ENCODE measurements around the gene TP53INP2.
"Not testable (repeated sequence)": the region's sequence is repeated elsewhere in the genome, so short reads cannot be mapped to it uniquely, and the experiment has no call there.

The TP53INP2 gene

GRCh38 chr20:34704177-34705007, at the start of gene TP53INP2:
Gene TP53INP2 (plus strand): TSS chr20:34704344. CDS start chr20:34708740, 4,396 bp downstream.
- peak; percentile 93 for DNase-seq

GRCh38 chr20:34658654-34659053, 45.5 kb upstream of the TP53INP2 start:
- DNase-seq = not testable (repeated sequence)

GRCh38 chr20:34661811-34662210, 42.3 kb upstream of the TP53INP2 start:
- DNase-seq = not testable (repeated sequence)

GRCh38 chr20:34663213-34663943, 40.8 kb upstream of the TP53INP2 start:
- DNase-seq = no peak

- not testable (repeated sequence) for DNase-seq
These were observed 39.4 kb upstream of the TP53INP2 start for GRCh38 chr20:34664751-34665150.

GRCh38 chr20:34669094-34669493, 35.0 kb upstream of the TP53INP2 start:
- DNase-seq = no peak

GRCh38 chr20:34673412-34673811, 30.7 kb upstream of the TP53INP2 start:
- no peak for DNase-seq

- DNase-seq = no peak
These were observed 28.6 kb upstream of the TP53INP2 start for GRCh38 chr20:34675561-34675960.

GRCh38 chr20:34675993-34676641, 28.0 kb upstream of the TP53INP2 start:
- DNase-seq = peak; percentile 16

- peak; percentile 98 for DNase-seq
These were observed 27.3 kb upstream of the TP53INP2 start, which contains the start of gene PIGU for GRCh38 chr20:34676642-34677373. Gene PIGU (minus strand): TSS chr20:34677092. CDS start chr20:34677085, 7 bp downstream.

GRCh38 chr20:34680586-34681175, 23.5 kb upstream of the TP53INP2 start:
- no peak for DNase-seq

GRCh38 chr20:34683667-34684066, 20.5 kb upstream of the TP53INP2 start:
- DNase-seq = no peak

- no peak for DNase-seq
These were observed 14.7 kb upstream of the TP53INP2 start for GRCh38 chr20:34689486-34689885.

- DNase-seq = no peak
These were observed 12.3 kb upstream of the TP53INP2 start for GRCh38 chr20:34691838-34692237.

- no peak for DNase-seq
These were observed 10.7 kb upstream of the TP53INP2 start for GRCh38 chr20:34693414-34693813.

- no peak for DNase-seq
These were observed 2.6 kb upstream of the TP53INP2 start for GRCh38 chr20:34701405-34702085.

- no peak for DNase-seq
These were observed 1.1 kb upstream of the TP53INP2 start for GRCh38 chr20:34703061-34703423.

- DNase-seq = peak; percentile 43
These were observed 544 bp upstream of the TP53INP2 start for GRCh38 chr20:34703424-34704176.

- no peak for DNase-seq
These were observed 858 bp downstream of the TP53INP2 start for GRCh38 chr20:34705008-34705396.

GRCh38 chr20:34705397-34706301, 1.5 kb downstream of the TP53INP2 start:
- DNase-seq = peak; percentile 51

All from RPMI8226 (cell line).